GM12892 (cell line): ENCODE data around the gene WDR41.

Source experiments
- POLR2A ChIP-seq: IDR thresholded peaks from 2 replicates; pipeline ENCODE4 v1.6.1; 2011; ENCODE audit warnings: low read depth, low read length, control low read depth
- POLR2AphosphoS5 ChIP-seq: IDR thresholded peaks from 2 replicates; pipeline ENCODE4 v1.6.1; 2011; ENCODE audit warnings: low read depth, low read length, control low read depth

DNA sequence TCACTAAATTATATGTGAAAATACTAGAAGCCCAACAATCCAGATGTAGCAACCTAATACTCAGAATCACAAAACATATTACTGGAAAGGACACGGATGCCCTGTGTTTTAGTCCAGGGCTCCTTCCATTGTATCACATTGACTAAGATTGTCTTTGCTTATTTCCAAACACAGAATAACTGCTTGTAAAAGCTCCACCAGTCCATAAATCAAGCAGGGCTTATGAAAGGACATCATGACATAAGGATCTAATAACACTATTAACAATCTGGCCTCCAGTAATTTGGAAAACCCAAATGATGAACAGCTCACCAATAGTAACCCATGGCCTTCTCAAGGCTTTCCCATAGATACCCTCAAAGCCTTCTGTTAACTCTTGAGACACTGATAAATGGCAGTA is 39.8 kb downstream of the WDR41 start:
- TF ChIP-seq POLR2A (no peak), POLR2AphosphoS5 (no peak)
